Stimulated activated CD8-positive, alpha-beta memory T cell treated with anti-CD3 and anti-CD28 coated beads, Interleukin-12 subunit alpha, Interleukin-12 subunit beta, amount 100 ng/mL, for 24 hours (primary cell): ENCODE measurements around the gene DEFB129.
"Not testable (repeated sequence)": the region's sequence is repeated elsewhere in the genome, so short reads cannot be mapped to it uniquely, and the experiment has no call there.

ENCODE experiments used
- DNase-seq: peaks from one replicate; pipeline ENCODE4 v3.0.0-alpha.2; 2020; ENCODE audit errors: extremely low read depth

The DEFB129 gene

DNA sequence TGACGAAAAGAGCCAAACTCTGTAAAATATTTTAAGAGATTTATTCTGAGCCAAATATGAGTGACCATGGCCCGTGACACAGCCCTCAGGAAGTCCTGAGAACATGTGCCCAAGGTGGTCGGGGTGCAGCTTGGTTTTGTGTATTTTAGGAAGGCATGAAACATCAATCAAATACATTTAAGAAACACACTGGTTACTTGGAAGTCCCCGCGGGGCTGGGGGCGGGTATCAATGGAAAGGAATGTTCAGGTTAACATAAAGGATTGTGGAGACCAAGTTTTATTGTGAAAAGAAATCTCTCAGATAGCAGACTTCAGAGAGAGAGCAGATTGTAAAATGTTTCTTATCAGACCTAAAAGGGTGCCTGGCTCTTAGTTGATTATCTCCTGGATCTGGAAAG is 26.4 kb downstream of the DEFB129 start:
- not testable (repeated sequence) for DNase-seq

GRCh38 chr20:257419-257818 is 30.4 kb downstream of the DEFB129 start, which contains the start of gene DEFB132:
DEFB132 (plus strand) TSS chr20:257724; CDS start chr20:257779, 55 bp downstream.
- DNase-seq: no peak

DNA sequence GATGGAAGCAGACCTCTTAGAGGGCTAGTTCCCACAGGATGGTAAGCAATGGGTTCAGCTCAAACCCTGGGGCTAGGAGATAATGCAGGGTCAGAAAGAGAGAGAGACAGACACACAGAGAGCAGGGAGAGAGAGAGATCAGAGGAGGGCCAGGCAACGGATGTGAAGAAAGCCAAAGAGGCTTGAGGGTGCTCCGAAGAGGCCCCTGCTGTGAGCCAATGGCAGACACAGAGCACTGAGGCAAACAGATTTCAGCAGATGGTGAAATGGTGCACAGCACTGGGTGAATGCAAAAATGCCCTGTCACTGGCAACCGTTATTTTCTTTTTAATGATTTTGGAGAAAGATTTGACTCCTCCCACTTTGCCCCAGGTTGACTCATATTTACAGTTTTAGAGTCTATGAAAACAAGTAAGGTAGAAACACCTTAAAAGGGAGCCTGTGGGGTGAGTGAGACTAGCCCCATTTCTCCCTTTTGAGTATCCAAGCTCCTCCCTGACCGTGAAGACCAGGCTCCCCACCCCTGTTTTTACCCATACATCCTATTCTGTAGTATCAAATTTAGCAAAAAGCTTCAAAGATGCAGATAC is 31.3 kb downstream of the DEFB129 start:
- no peak for DNase-seq

- no peak for DNase-seq
Measured at GRCh38 chr20:258963-259362, 31.9 kb downstream of the DEFB129 start.

DNA sequence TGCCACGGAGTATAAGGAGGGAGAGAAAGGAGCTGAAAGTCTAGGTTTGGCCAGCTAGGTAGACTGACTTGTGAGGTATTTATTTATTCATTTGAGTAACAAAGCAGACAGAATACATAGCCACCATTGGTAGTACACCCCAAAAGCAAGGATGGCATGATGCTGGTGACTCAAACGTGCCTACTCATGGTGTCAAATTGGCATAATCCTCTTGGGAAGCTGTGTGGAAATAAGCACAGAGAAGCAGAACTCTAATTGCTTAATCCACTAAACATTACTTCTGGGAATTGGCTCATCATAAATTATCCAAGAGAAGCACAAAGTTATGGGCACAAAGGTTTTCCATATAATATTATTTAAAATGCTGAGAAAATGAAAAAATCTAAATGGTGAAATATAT is 32.9 kb downstream of the DEFB129 start:
- DNase-seq: no peak

GRCh38 chr20:263701-264100 is 36.6 kb downstream of the DEFB129 start:
- DNase-seq: no peak

DNA sequence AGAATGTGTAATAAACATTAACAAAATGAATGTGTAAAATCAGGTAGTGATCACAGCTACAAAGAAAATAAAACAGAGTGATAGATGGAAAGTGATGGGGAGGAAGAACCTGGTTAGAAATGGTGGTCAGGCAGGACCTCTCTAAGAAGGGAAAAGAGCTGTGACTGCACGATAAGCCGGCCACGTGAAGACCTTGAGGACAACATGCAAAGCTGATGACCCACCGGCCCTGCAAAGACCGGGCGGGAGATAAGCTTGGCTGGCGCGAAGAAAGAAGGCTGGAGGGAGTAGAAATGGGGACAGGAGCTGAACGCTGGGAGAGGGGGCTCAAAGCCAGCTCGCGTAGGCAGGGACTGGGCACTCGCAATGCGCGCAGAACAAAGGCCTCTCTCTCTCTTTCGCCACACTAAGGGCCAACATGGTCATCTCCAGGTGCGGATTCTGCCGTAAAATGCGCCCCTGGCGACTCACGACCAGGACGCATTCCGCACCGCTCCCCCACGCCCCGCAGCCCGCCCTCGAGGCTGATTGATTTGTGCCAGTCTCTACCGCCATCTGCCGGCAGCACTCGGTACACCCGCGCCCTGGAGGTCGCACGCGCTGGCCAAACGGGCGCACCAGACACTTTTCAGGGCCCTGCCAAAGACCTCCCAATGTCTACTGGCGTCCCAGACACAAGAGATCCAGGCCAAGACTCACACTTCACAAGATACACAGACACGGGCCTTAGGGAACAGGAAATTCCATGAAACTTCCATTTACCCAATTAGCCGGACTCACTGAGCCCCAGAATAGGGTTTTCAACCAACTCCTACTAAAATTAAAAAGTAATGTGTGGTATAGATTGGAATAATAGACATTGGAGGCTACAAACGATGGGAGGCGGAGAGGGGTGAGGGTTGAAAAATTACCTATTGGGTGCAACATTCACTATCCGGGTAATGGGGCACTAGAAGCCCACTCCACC is 39.8 kb downstream of the DEFB129 start:
- DNase-seq: peak; percentile 77

- DNase-seq: no peak
Measured at GRCh38 chr20:270517-270916, 43.5 kb downstream of the DEFB129 start.

GRCh38 chr20:271069-271468 is 44.0 kb downstream of the DEFB129 start:
- DNase-seq: no peak

- DNase-seq: no peak
Measured at GRCh38 chr20:271528-271927, 44.5 kb downstream of the DEFB129 start.

GRCh38 chr20:272718-273117 is 45.7 kb downstream of the DEFB129 start:
- no peak for DNase-seq

DNA sequence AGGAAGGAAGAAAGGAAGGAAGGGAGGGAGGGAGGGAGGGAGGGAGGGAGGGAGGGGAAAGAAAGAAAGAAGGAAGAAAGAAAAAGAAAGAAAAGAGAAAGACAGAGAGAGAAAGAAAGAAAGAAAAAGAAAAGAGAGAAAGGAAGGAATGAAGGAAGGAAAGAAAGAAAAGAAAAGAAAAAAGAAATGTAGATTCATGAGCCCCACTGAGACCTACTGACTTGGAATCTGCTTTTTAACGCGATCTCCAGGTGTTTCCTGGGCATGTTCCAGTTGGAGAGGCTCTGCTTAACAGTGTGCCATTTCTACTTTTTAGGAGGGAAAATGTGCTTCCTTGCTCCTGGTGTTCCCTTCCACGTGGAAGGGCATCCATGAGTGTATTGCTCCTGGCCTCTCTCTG is 46.8 kb downstream of the DEFB129 start:
- no peak for DNase-seq

DNA sequence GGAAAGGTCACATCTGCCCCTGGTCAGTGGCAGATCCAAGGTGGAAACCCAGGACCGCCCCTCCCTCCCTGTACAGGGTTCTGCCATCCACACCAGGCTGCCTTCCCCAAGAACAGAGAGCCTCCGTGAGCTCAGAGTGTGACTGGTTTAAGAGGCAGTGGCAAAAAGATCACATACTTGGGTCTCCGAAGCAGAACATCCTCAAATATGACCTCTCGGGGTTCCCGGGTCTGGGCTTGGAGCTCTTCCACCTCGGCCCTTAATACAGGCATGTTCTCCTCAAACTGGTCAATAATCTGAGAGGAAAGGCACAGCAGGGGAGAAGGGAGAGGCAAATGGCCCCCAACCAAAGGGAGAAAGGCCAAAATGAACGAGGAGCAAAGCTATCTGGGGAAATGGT is 48.7 kb downstream of the DEFB129 start:
- no peak for DNase-seq

DNA sequence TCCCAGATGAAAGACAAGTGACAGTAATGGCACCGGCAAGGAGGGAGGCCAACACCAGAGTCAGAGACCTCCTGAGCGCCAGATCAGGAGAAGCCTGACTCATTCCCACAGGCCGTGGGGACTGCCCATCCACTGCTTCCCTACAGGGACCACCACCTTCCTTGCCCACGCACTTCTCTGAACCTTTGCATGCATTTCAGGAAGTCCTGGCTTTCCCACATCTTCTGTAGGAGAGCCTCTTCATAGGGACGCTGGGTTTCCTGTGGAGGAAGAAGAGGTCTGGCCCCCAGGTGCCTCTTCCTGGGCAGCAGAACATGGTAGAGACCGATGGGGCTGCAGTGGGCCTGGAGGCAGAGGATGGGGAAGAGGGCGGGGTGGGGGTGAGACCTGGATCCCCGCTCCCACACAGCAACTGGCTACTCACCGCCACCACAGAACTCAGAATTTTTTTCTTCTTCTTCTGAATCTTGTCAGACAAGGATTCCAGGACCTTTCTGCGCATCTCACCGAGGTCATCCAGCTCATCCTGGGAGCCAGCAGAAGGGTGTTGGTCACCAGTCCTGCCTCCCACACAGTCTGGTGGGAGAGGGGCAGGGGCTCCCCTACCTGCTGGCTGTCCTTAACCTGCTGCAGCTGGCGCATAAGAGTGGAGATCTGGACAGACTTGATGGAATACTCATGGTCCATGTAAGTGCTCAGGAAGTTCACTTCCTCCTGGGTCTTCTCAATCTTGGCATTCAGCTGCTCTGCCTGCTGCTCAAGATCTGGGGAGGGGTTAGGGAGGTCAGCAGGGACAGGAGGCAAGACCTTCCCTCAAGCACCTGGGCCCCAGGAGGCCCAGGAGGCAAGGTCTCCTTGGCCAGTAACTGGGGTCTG is 49.8 kb downstream of the DEFB129 start:
- no peak for DNase-seq

GRCh38 chr20:277496-277781 is 50.4 kb downstream of the DEFB129 start:
- DNase-seq: no peak

DNA sequence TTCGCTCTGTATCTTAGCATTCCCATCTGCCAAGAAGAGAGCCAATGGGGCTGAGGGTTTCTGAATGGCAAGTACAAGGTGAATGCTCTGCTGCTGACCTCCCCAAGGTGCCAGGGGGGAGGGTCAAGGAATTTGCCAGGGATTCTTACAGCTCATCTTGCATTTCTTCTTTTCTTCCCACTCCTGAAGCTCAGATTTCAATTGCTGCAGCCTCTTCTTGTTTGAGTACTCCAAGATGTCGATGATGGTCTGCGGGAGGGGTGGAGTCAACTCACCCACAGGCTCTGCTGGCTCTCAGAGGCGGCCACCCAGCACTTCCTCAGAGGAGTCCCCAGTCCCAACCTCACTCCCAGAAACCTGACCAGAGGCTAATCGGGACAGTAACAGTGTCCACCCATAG is 51.1 kb downstream of the DEFB129 start:
- DNase-seq: no peak

GRCh38 chr20:278607-279571 is 51.8 kb downstream of the DEFB129 start:
- DNase-seq: no peak
